Activated naive CD8-positive, alpha-beta T cell treated with anti-CD3 and anti-CD28 coated beads, Interleukin-2, amount 50 U/mL, for 16 hours (primary cell): Measurements from ENCODE around the gene ZFP82.

Source experiments
- DNase-seq: peaks from one replicate; pipeline ENCODE4 v3.0.0-alpha.2; 2020; ENCODE audit warnings: low read depth, low spot score

The ZFP82 gene

DNA sequence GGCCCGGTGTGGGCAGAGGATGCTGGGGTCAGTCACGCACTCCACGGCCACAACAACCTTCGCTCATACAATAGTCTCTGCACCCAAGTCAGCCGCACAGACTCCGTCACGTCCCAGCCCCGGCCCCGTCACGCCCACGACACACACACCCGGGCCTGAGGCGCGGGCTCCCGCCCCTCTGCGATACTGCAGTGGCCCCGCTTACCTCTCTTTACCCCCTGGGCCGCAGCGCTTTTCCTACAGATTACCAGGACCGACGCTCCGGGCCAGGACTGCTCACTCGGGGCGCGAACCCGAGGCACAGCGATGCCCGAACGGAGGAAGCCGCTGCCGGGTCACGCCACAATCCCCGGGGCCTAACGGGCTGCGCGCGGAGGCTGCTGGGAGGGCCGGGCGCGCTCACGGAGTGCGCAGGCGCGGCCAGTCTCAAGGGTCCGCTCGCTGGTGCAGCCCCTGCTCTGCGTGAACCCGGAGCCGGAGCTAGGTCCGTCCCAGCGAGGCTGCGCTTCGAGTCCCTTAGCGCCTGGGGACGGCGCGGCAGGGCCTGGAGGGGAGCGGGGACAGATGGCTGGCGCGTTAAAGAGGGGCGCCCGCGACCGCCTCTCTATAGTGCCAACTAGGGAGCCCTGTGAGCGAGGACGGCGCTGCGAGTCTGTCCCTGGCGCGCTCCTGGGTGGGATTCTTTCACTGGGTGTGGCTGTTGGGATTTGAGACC is at the start of gene ZFP82:
TSS of gene ZFP82 (minus strand) at position 358 of the 715 bp plus-strand sequence. CDS start 8,855 bp downstream, outside the sequence.
- DNase-seq, result peak; percentile 42

DNA sequence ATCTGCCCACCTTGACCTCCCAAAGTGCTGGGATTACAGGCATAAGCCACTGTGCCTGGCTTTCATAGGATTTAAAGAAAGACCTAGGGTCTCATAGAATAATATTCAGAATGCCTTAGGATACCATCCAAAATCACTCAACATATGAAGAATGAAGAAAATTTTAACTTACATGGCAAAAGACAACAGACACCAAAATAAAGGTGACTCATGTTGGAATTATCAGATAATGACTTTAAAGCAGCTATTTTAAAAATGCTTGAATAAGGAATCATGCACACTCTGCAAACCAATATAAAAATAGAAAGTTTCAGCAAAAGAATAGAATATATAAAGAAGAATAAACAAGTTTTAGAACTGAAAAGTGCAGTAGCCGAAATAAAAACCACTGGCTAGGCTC is 41.6 kb upstream of the ZFP82 start:
- no peak for DNase-seq

DNA sequence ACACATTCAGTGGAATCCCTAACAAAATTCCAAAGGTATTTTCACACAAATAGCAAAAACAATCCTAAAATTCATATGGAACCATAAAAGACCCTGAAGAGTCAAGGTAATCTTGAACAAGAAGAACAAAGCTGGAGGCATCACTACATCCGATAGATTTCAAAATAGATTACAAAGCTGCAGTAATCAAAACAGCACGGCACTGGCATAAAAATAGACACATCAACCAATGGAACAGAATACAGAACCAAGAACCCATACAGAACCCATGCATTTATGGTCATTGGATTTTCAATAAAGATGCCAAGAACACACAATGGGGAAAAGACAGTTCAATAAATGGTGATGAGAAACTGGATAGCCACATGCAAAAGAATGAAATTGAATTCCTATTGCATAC is 38.4 kb upstream of the ZFP82 start:
- DNase-seq, result no peak

DNA sequence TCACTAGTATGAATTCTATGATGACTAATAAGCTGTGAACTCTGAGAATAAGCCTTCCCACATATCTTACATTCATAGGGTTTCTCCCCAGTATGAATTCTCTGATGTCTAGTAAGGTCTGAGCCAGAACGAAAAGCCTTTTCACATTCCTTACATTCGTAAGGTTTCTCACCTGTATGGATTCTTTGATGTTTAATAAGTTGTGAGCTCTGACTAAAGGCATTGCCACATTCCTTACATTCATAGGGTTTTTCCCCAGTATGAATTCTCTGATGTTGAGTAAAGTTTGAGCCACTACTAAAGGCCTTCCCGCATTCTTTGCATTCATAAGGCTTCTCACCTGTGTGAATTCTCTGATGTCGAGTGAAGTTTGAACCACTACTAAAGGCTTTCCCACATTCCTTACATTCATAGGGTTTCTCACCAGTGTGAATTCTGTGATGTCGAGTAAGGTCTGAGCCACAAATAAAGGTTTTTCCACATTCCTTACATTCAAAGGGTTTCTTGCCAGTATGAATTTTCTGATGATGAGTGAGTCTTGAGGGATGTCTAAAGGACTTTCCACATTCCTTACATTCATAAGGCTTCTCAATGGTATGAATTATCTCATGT is 30.7 kb upstream of the ZFP82 start:
- no peak for DNase-seq

DNA sequence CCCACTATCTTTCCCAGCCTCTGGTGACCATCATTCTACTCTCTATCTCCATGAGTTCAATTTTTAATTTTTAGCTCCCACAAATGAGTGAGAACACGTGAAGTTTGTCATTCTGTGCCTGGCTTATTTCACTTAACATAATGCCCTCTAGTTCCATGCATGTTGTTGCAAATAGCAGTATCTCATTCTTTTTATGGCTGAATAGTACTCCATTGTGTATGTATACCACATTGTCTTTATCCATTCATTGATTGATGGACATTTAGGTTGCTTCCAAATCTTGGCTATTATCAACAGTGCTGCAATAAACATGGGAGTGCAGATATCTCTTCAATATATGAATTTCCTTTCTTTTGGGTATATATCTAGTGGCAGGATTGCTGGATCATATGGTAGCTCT is 22.9 kb upstream of the ZFP82 start:
- no peak for DNase-seq

DNA sequence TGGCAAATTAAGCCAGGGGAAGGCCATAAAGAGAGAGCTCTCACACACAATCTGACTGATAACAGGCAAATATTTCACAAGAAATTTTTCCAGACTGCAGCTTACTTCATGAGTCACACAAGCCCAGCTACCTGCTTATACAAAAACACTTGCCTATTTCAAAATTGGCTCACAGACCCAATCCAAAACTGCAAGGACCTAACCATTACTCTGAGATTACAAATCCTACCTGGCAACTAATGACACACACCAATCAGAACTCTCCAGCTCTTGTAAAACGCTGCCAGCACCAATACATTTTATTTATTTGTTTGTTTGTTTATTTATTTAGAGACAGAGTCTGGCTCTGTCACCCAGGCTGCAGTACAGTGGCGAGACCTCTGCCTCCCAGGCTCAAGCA is 18.1 kb upstream of the ZFP82 start:
- no peak for DNase-seq

DNA sequence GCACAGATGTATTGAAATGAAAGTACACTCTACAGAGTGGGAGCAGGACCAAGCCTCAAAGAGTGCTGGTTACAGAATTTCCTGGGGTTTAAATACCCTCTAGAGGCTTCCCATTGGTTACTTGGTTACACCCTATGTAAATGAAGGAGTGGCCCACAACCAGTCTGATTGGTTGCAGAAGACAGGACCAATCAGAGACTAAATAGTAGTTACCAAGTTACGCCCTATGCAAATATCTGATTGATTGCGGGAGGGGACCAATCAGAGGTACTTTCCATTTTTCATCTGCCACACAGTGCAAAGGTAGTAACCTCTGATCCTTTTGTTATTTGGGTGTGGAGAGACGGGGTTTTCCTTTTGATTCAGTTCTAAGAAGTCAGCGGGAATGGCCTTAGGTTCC is 5.5 kb upstream of the ZFP82 start:
- DNase-seq, result no peak

DNA sequence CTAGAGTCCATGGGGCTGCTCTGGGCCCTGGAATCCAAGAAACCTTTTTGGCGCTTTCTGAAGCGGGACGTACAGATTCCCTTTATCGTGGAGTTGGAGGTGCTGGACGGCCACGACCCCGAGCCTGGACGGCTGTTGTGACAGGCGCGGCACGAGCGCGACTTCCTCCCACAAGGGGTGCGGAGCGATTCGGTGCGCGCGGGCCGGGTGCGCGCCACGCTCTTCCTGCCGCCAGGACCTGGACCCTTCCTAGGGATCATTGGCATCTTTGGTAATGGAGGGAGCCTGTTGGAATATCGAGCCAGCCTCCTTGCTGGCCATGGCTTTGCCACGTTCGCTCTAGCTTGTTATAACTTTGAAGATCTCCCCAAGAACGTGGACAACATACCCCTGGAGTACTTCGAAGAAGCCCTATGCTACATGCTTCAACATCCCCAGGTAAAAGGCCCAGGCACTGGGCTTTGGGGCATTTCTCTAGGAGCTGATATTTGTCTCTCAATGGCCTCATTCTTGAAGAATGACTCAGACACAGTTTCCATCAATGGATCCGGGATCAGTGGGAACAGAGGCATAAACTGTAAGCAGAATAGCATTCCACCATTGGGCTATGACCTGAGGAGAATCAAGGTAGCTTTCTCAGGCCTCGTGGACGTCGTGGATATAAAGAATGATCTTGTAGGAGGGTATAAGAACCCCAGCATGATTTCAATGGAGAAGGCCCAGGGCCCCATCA is 3.5 kb upstream of the ZFP82 start:
- DNase-seq, result no peak

DNA sequence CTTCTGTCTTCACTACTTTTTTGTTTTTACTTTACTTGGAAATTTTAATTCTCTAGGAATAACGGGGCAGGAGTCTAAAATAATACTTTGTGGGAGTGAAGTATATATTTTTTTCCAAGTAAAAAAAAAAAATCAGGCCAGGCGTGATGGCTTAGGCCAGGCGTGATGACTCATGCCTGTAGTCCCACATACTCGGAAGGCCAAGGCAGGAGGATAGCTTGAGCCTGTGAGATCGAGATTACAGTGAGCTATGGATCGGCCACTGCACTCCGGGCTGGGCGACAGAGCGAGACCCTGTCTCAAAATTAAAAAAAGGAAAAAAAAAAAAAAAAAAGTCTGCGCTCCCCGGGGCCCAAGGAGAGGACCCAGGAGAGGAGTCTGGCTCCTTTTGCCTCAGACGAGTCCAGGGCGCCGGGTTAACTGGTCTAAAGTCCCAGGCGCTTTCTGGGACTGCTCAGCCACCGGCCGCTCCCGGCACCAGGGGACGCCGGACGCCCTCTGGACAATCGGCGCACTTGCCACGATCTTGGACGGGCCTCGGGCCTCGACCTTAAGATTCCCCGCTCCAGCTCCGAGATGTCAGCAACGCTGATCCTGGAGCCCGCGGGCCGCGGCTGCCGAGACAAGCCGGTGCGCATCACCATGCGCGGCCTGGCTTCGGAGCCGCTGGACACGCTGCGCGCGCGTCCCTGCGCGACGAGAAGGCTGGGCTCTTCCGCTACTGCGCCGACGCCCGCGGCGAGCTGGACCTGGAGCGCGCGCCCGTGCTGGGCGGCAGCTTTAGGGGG is 2.7 kb upstream of the ZFP82 start:
- no peak for DNase-seq

DNA sequence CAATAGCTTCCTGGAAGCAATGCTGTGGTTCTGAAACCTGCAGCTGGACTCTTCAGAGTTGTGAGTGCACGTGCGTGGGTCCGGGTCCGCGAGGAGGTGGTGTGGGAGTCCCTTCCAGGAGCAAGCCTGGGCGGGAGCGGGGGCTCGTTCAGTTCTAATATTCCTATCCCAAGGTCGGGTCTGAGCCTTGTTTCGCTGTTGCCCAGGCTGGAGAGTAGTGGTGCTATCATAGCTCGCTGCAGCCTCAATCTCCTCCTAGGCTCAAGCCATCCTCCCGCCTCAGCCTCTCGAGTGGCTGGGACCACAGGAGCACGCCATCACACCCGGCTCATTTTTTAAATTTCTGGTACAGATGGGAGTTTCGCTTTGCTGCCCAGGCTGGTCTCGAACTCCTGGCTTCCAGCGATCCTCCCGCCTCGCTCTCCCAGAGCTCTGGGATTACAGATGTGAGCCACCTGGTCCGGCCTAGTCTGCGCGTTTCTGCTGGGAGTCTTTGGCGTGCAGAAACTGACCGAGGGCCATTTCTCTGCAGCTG is 625 bp downstream of the ZFP82 start:
- no peak for DNase-seq

DNA sequence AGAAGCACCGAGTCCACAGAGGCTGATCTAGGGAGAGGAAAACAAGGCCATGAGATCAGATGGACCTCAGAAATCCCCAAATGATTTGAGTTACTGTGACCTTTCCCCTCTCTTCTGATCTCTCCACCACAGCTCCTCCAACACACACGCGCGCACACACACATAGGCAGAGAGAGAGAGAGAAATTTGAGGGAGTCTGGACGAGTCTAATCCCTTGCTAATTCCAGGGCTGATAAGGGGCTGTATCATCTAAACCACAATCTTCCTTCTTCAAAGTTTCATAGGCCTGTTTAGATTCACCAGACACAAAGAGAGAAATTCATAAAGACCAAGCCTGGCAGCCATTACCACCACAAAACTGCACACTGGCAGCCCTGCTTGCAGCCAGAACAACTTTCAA is 8.6 kb downstream of the ZFP82 start:
- no peak for DNase-seq

DNA sequence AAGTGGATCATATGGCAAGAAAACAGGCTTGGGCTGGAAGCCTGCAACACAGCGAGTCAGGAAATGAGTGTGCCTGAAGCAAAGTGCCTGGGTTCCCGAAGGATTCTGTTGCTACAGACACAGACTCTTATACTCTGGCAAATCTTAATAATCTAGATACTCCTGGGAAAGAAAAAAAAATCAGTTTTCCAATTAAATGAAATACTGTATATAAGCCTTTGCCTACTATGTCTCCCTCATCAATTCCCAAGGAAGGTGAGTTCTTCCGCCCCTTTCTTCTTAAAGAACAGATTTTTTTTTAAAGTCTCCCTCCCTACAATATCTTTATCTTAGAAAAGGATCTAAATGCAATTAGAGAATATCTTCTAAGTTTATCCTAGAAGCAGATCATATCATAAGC is 10.3 kb downstream of the ZFP82 start:
- DNase-seq, result no peak

DNA sequence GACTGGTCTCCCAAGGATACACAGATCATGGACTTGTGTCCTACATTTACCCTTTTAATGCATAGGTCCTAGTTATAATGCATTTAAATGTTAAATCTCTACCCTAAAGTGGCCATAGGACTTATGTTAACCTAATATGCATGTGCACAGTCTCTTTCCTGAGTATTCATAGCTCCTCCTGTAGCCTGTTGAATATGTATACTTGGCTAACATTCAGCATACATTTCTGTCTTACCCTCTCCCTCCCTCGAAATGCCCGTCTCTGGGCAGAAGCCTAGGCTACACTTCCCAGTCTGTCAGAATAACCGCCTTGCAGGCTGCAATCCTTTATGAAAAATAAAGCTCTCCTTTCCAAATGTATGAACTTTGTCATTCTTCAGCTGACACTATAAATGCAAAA is 13.9 kb downstream of the ZFP82 start:
- no peak for DNase-seq

DNA sequence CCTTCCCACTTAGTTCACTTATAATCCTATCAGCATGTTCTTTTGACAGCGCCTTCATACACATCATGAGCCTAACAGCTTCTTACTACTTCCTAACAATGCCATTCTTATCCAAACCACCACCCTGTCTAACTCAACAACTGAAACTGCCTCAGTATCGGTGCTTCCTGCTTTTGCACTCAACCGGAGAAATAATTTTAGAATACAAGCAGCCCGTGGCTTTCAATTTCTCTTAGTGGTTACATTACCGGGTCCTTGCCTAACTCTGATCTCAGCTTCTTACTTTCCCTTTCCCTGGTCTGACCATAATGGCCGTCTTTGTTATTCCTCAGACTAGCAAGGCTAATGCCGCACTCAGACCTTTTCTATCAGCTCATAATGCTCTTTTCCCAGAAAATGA is 17.0 kb downstream of the ZFP82 start:
- no peak for DNase-seq

DNA sequence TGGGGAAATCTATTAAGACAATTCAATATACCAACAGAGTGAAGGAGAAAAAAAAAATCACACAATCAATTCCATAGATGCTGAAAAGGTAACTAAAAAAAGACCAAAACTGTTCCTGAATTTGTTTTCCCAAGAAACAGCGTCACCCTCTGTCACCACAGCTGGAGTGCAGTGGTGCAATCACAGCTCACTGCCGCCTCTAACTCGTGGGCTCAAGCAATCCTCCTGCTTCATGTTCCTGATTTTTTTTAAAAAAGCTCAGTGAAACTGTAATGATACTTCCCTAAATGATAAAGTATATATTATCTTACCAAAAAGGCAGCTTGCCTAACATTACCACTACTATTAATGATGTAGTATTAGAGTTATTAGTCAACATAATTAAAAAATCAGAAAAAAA is 19.9 kb downstream of the ZFP82 start:
- no peak for DNase-seq

DNA sequence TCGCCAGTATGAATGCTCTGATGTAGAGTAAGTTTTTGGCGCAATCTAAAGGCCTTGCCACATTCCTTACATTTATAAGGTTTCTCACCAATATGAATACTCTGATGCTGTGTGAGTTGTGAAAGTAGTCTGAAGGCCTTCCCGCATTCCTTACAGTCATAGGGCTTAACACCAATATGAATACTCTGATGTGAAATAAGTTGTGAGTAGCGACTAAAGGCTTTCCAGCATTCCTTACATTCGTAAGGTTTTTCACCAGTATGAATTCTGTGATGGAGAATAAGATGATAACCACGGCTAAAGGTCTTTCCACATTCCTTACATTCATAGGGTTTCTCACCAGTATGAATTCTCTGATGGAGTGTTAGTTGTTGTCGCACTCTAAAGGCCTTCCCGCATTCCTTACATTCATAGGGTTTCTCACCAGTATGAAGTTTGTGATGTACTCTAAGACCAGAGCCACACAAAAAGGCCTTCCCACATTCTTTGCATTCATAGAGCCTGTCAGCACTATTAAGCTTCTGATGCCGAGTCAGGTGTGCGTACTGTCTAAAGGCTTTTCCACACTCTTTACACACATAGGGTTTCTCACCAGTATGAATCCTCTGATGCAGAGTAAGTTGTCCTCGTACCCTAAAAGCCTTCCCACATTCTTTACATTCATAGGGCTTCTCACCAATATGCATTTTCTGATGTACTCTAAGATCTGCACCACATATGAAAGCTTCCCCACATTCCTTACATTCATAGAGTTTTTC is 25.3 kb downstream of the ZFP82 start:
- DNase-seq, result no peak

DNA sequence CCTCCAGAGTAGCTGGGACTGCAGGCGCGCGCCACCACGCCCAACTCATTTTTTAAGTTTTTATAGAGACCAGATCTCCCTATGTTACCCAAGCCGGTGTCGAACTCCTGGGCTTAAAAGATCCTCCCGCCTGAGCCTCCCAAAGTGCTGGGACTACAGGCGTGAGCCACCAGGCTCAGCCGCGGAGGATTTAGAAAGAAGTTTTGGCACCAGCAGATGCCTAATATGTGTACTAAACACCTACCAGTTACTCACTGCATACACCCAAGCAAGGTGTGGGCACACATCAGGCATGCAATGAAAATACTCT is 39.0 kb downstream of the ZFP82 start:
- DNase-seq, result no peak

DNA sequence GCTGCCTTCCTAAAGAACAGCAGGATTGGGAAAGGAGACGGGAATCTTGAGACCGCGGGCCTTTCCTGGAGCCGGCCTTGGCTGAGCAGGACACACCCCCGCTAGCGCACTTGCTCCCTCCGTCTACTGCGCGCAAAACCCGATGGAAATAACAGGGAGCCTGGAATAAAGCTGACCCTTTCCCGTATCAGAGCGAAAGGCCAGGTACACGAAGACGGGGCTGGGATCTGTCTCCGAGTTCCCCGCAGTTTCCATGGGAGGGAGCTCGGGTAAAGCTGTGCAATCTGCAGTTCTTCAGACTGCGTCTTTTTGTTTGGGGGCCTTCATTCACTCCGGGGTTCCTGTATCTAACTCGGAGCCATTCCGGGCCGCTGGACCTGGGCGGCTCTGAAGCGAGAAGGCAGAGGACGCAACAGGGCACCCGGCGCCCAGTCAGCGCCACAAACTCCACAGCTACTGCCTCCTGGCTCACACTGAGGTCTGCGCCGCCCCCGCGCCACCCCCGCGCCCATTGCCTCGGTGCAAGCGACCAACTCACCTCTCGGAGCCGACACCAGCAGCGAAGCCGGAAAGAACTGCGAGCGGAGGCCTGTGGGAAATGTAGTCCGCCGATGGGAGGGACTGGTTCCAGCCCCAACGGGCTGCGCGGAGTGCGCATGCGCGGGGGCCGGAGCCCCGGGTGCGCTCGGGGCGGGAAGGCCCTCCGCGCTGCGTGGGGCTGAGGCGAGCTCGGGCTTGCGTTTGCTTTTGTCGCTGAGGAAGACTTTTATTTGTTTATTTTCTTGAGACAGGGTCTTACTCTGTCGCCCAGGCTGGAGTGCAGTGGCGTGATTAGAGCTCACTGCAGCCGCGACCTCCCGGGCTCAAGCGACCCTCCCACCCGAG is 39.6 kb downstream of the ZFP82 start, which contains the start of gene ZFP14:
TSS of gene ZFP14 (minus strand) at position 577 of the 885 bp plus-strand sequence. CDS start 11,309 bp downstream, outside the sequence.
- DNase-seq, result peak; percentile 89

DNA sequence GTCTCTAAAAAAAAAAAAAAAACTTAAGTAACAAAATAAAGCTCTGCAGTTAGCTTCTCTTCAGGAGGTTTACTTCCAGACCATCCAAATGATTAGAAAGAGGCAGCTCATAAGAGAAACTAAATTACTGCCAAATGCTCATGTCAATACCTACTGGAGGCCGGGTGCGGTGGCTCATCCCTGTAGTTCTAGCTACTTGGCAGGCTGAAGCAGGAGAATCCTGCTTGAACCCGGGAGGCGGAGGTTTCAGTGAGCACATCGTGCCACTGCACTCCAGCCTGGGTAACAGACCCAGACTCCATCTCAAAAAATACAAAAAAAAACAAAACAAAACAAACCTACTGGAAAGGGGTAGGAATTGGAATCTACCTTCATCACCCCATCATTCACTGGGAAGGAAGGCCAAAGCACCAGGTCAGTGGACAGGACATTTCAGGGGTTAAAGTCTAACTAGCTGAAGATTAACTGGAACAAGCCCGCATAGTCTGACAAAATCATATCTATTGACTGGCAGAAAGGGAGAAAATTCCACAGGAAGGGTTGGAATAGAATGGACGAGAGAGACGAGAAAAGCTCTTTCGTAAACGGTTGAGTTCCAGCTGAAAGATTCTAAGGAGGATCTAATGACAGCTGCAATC is 40.8 kb downstream of the ZFP82 start:
- no peak for DNase-seq
